Small intestine (tissue), 7 donors: ENCODE results near the gene ZSCAN20. TPM values are rescaled to one million over a fixed set of nuclear protein-coding genes. Genes with fewer than 3 reads are reported as not detected.

Experiments used
- DNase-seq, 2 donors: peaks; one replicate each; pipeline versions ENCODE4 v3.0.0 to v3.0.0-alpha.2; 2013
- FAIRE-seq: peaks from 2 replicates; lab custom pipeline; 2012; peaks lifted over from hg19 to GRCh38; lab: Jason Lieb, UNC
- H3K27ac ChIP-seq, 3 donors: one replicate each; pipeline ENCODE4 v1.5.1; 2013; ENCODE audit warnings: low read length in 2 of 3, mild to moderate bottlenecking in 2 of 3, control low read depth in 1 of 3, inconsistent platforms in 1 of 3, low read depth in 1 of 3, moderate library complexity in 1 of 3
- H3K27me3 ChIP-seq, 3 donors: one replicate each; pipeline ENCODE4 v1.6.1; 2013; ENCODE audit warnings: low read length in 3 of 3, inconsistent platforms in 1 of 3; ENCODE audit not compliant: control insufficient read depth in 3 of 3, insufficient read depth in 3 of 3
- H3K36me3 ChIP-seq, 3 donors: one replicate each; pipeline ENCODE4 v1.6.1; 2013; ENCODE audit warnings: low read length in 3 of 3, inconsistent platforms in 1 of 3, low read depth in 1 of 3, mild to moderate bottlenecking in 1 of 3, moderate library complexity in 1 of 3; ENCODE audit not compliant: control insufficient read depth in 3 of 3, insufficient read depth in 2 of 3
- H3K4me1 ChIP-seq, 3 donors: one replicate each; pipeline ENCODE4 v1.6.1; 2013; ENCODE audit warnings: low read length in 2 of 3, inconsistent platforms in 1 of 3, low read depth in 1 of 3, mild to moderate bottlenecking in 1 of 3, moderate library complexity in 1 of 3; ENCODE audit not compliant: control insufficient read depth in 3 of 3, insufficient read depth in 2 of 3
- H3K4me3 ChIP-seq, 3 donors: one replicate each; pipeline ENCODE4 v1.5.1; 2013; ENCODE audit warnings: low read length in 3 of 3, control low read depth in 1 of 3, inconsistent platforms in 1 of 3, low read depth in 1 of 3, mild to moderate bottlenecking in 1 of 3, moderate library complexity in 1 of 3
- H3K9me3 ChIP-seq, 2 donors: one replicate each; pipeline ENCODE4 v1.6.1; 2013; ENCODE audit warnings: low read depth in 1 of 2, low read length in 1 of 2; ENCODE audit not compliant: control insufficient read depth in 2 of 2, insufficient read depth in 1 of 2
- WGBS, 3 donors: extraction: QIAGEN DNeasy Blood & Tissue Kit; methylation state at CpG; one replicate each; pipeline ENCODE4 v1.1.7; 2013; 5-methylcytosine and 5-hydroxymethylcytosine counted together
- polyA plus RNA-seq, 4 donors: library from polyadenylated mRNA; stranded (reverse) in 3 of 4; unstranded in 1 of 4; fragments of 200-250 nt in 3 of 4; fragments of 120-200 nt in 1 of 4; gene quantifications; one replicate each; pipeline versions ENCODE4 v1.2.1 to v1.2.3, GENCODE V29; 2013
- donor health status: healthy with polysubstance abuse.
- donor health status: control.
- donor health status: control.
- donor health status: Bipolar disorder and iron deficiency.
- donor health status: healthy.

Gene ZSCAN20
- polyA plus RNA-seq, 4 donors, result 1.6 to 3.1 (median 2.0) TPM

DNA sequence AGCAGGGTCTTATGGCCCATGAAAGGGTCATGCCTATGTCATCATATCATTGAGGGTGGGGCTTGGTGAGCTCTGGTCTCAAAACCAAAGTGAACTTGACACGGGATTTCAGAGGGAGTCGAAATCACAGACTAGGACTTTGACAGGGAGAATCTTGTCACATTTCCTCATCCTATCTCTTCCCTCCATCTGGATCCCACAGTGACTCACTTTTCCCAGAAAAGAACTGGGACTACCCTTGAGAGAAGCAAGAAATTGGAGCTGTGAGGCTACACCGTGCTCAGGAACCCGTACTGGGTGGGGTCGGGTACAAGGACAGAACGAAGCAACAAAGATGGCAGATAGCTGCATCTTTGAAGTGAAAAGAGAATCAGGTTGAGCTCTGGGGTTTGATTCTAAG, 69.5 kb downstream of the ZSCAN20 start:
- Histone ChIP-seq H3K4me1 (no peaks in the 10 kb centered on the region), H3K9me3 (no peaks in the 10 kb centered on the region), H3K4me3 (no peak overlapping the region), H3K36me3 (no peaks in the 10 kb centered on the region), H3K27me3 (no peaks in the 10 kb centered on the region), H3K27ac (no peak overlapping the region)
- WGBS, 3 donors, result 81 to 92% (median 82%) methylated on average over 6 of the region's 6 CpGs
- DNase-seq (no peak), FAIRE-seq (no peak)

Other genes with a start within 250 kb of the ZSCAN20 start
- gene ZNF362, start 216.2 kb upstream of the ZSCAN20 start, polyA plus RNA-seq, result 10 to 100 TPM in 2 of 4 donors, 1 to 10 TPM in 2; 3.1 to 27.1 (median 8.1) TPM
- gene A3GALT2, start 151.5 kb upstream of the ZSCAN20 start, polyA plus RNA-seq, result under 1 TPM in 1 of 4 donors, not detected in 3; 0.04 TPM
- gene PHC2, start 41.5 kb upstream of the ZSCAN20 start, polyA plus RNA-seq, result 100 to 1,000 TPM in 1 of 4 donors, 10 to 100 TPM in 3; 41.2 to 110 (median 47.8) TPM